SU-DHL-6 (cell line): Measurements from ENCODE around the gene ZNHIT2.

ENCODE experiments used
- H2AFZ ChIP-seq: fragments of 200-600 bp; sonication (generic); 2 replicates; pipeline ENCODE4 v1.6.1; 2014; ENCODE audit warnings: low read depth, mild to moderate bottlenecking, moderate library complexity, mixed read lengths, antibody characterized with exemption, low read length; ENCODE audit not compliant: severe bottlenecking
- H3F3A ChIP-seq: fragments of 200-600 bp; shearing (Covaris generic); 2 replicates; pipeline ENCODE4 v1.6.0; 2016; ENCODE audit warnings: antibody characterized with exemption, mild to moderate bottlenecking; ENCODE audit not compliant: insufficient read depth
- H3K27ac ChIP-seq: fragments of 200-600 bp; sonication (generic); 2 replicates; pipeline ENCODE4 v1.5.1; 2016; ENCODE audit warnings: low read depth, mild to moderate bottlenecking, low read length, moderate library complexity, mixed read lengths
- H3K27me3 ChIP-seq: fragments of 200-600 bp; sonication (generic), shearing (Covaris generic); 2 replicates; pipeline ENCODE4 v1.6.0; 2014; ENCODE audit warnings: mild to moderate bottlenecking, low read length
- H3K36me3 ChIP-seq: fragments of 200-600 bp; sonication (generic); 2 replicates; pipeline ENCODE4 v1.6.1; 2014; ENCODE audit warnings: mild to moderate bottlenecking, low read length, mixed read lengths
- H3K4me2 ChIP-seq: fragments of 300-600, 200-600 bp; shearing (Covaris generic), sonication (generic); 2 replicates; pipeline ENCODE4 v1.6.0; 2014; ENCODE audit warnings: low read length, low read depth, mild to moderate bottlenecking; ENCODE audit not compliant: poor library complexity, severe bottlenecking
- H3K4me3 ChIP-seq: fragments of 200-600 bp; sonication (generic); 2 replicates; pipeline ENCODE4 v1.5.1; 2014; ENCODE audit warnings: antibody characterized with exemption, low read length, mild to moderate bottlenecking, mixed read lengths; ENCODE audit not compliant: insufficient read depth, poor library complexity, severe bottlenecking
- H3K79me2 ChIP-seq: fragments of 200-600 bp; sonication (generic); 2 replicates; pipeline ENCODE4 v1.6.1; 2014; ENCODE audit warnings: mild to moderate bottlenecking, low read length, moderate library complexity; ENCODE audit not compliant: insufficient read depth
- H3K9ac ChIP-seq: fragments of 200-600 bp; sonication (generic); 2 replicates; pipeline ENCODE4 v1.7.0; 2014; ENCODE audit warnings: mild to moderate bottlenecking, low read length
- H3K9me2 ChIP-seq: fragments of 200-600 bp; sonication (generic); replicated peaks from 2 replicates; pipeline ENCODE4 v1.6.1; 2014; ENCODE audit warnings: low read length; ENCODE audit not compliant: insufficient read depth
- H3K9me3 ChIP-seq: fragments of 200-600 bp; sonication (generic); 2 replicates; pipeline ENCODE4 v1.6.1; 2014; ENCODE audit warnings: low read length, mixed read lengths; ENCODE audit not compliant: insufficient read depth
- H4K20me1 ChIP-seq: fragments of 200-600 bp; sonication (generic); 2 replicates; pipeline ENCODE4 v1.6.1; 2014; ENCODE audit warnings: low read depth, mild to moderate bottlenecking, antibody characterized with exemption, low read length, moderate library complexity, mixed read lengths
- CTCF ChIP-seq: fragments of 200-600 bp; sonication (generic); IDR thresholded peaks from one replicate; pipeline ENCODE4 v1.5.1; 2017; ENCODE audit warnings: antibody characterized with exemption, mild to moderate bottlenecking, low read length, moderate library complexity; ENCODE audit not compliant: insufficient read depth, poor library complexity, severe bottlenecking
- EZH2phosphoT487 ChIP-seq: fragments of 200-600 bp; sonication (generic), shearing (Covaris generic); conservative IDR thresholded peaks from 2 replicates; pipeline ENCODE4 v1.6.1; 2018; ENCODE audit warnings: mild to moderate bottlenecking, antibody characterized with exemption, low read length, moderate library complexity, mixed read lengths

The ZNHIT2 gene

DNA sequence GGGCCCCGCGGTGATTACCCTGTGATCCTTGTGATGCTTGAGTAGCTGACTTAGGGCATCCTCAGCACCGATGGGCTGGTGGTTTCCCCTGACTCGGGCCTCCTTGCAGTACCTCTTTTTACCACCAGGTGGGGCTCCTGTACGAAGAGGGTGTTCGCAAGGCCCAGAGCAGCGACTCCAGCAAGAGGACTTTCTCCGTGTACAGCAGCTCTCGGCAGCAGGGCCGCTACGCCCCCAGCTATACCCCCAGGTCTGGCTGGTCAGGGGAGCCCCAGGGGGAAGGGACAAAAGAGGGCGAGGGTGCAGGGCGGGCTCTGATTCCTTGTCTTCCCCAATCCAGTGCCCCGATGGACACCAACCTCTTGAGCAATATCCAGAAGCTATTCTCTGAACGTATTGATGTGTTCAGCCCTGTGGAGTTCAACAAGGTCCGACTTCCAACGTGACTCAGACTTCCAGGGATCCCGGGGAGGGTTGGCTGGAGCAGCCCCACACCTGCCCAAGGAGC, 7.1 kb downstream of the ZNHIT2 start:
- Histone ChIP-seq H4K20me1 (no peaks in the 10 kb centered on the region), H3F3A (peaks cover 16% of the 10 kb centered on the region), H3K4me3 (no peak overlapping the region), H3K27me3 (no peaks in the 10 kb centered on the region), H3K4me2 (peak overlapping the region; percentile 15), H3K9me2 (no peaks in the 10 kb centered on the region), H2AFZ (no peak overlapping the region), H3K27ac (peak overlapping the region; percentile 47), H3K9me3 (no peaks in the 10 kb centered on the region), H3K9ac (peak overlapping the region; percentile 14; the same call in 1 of the 2 replicates), H3K36me3 (no peaks in the 10 kb centered on the region), H3K79me2 (no peaks in the 10 kb centered on the region)
- no peak for TF ChIP-seq EZH2phosphoT487
- peak; percentile 82 for TF ChIP-seq CTCF

- no peaks in the 10 kb centered on the region for H3K79me2 ChIP-seq
Measured at GRCh38 chr11:65109231-65110198, 8.0 kb downstream of the ZNHIT2 start.

DNA sequence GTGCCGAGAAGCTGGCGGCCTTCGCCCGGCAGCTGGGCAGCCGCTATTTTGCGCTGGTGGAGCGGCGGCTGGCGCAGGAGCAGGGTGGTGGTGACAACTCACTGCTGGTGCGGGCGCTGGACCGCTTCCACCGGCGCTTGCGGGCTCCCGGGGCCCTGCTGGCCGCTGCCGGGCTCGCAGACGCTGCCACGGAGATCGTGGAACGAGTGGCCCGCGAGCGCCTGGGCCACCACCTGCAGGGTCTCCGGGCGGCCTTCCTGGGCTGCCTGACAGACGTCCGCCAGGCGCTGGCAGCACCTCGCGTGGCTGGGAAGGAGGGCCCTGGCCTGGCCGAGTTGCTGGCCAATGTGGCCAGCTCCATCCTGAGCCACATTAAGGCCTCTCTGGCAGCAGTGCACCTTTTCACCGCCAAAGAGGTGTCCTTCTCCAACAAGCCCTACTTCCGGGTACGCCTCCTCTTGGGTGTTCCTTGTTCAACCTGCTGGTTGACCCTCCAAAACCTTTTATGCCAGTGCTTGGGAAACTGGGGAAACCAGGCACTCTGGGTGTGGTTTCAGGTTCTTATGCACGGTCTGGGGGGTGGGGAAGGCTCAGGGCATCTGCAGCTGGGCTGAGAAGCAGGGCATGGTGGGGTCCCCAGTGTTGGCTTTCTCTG, 8.9 kb downstream of the ZNHIT2 start:
- Histone ChIP-seq H3K27ac (no peak overlapping the region), H3K4me3 (no peak overlapping the region), H3K9ac (no peak overlapping the region), H3K79me2 (no peaks in the 10 kb centered on the region), H3K4me2 (no peak overlapping the region), H4K20me1 (no peaks in the 10 kb centered on the region), H3K27me3 (no peaks in the 10 kb centered on the region), H3K36me3 (no peaks in the 10 kb centered on the region), H2AFZ (no peak overlapping the region), H3F3A (peaks cover 9% of the 10 kb centered on the region), H3K9me2 (no peaks in the 10 kb centered on the region), H3K9me3 (no peaks in the 10 kb centered on the region)
- TF ChIP-seq EZH2phosphoT487 = no peak
- no peak for TF ChIP-seq CTCF

More at GRCh38 chr11:65109231-65110198, 8.0 kb downstream of the ZNHIT2 start:
- H3K4me3 ChIP-seq = no peak overlapping the region
- H3K4me2 ChIP-seq = no peak overlapping the region
- TF ChIP-seq CTCF (no peak), EZH2phosphoT487 (no peak)
- no peaks in the 10 kb centered on the region for H3K27me3 ChIP-seq
- no peaks in the 10 kb centered on the region for H3K36me3 ChIP-seq
- peaks cover 16% of the 10 kb centered on the region for H3F3A ChIP-seq
- no peak overlapping the region for H2AFZ ChIP-seq
- no peaks in the 10 kb centered on the region for H3K9me2 ChIP-seq
- no peak overlapping the region for H3K9ac ChIP-seq
- no peaks in the 10 kb centered on the region for H4K20me1 ChIP-seq
- H3K27ac ChIP-seq = no peak overlapping the region
- no peaks in the 10 kb centered on the region for H3K9me3 ChIP-seq
